ENCODE measurements around the gene APOB.

Gene APOB

DNA sequence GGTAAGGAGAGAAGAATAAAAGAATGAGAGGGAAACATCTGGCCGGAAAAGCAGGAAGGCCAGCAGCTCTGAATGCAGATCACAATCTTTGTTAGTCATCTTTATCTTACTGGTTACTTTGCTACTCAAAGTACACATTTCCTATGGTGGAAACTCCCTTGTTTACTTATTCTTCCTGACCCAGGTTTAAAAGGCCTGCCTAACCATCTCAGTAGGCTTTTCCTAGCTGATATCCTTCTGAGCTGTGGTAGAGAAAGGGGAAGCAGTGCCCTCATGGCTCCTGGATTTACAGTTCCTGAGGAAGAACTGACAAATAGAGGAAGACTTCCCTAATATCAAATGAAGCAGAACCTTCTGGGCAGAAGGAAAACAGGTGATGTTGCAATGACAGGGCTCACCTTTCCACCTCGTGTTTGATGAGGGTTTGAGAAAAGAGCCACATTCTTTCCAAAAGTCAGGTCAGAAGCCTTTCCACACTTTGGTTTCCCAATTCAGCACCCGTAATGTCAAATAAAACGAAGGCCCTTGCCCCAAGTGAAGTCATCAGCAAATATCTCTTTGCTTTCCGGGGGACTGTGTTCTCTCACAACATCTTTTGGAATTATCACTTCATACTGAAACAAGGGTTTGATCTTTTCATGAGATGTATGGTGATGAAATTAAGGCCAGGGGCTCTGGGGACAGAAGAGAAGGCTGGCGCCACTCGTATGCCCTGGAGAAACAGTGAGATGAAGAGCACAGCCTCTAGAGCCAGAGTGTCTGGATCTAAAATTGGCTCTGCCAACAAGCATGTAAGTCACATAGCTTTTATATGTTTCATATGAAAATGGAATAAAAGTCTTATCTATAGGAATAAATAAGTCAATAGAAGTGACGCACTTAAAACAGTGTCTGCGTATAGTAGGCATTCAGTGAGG is 26.7 kb upstream of the APOB start:
- Histone ChIP-seq H3K79me2 (ENCODE audit: insufficient read depth, low read length) (no peaks in the 10 kb centered on the region), H2AFZ (ENCODE audit: low read depth, low read length) (no peak overlapping the region), H3K9ac (ENCODE audit: low read depth, low read length) (no peak overlapping the region), H3K9me3 (ENCODE audit: insufficient read depth, low read length, severe bottlenecking) (no peaks in the 10 kb centered on the region), H3K27ac (ENCODE audit: low read length) (no peak overlapping the region), H3K4me2 (ENCODE audit: insufficient read depth, low read length) (no peak overlapping the region), H4K20me1 (ENCODE audit: insufficient read depth, low read length) (no peaks in the 10 kb centered on the region), H3K27me3 (ENCODE audit: insufficient read depth, low read length, poor library complexity) (no peaks in the 10 kb centered on the region), H3K36me3 (ENCODE audit: insufficient read depth, low read length) (no peaks in the 10 kb centered on the region), H3K4me1 (ENCODE audit: insufficient read depth, low read length) (no peaks in the 10 kb centered on the region), H3K4me3 (ENCODE audit: low read depth in 1 of 2, low read length in 2 of 2) (no peak overlapping the region)
- TF ChIP-seq CTCF (IDR thresholded peaks at IDR 0.05; ENCODE audit: borderline replicate concordance, extremely low read depth, low read length, poor library complexity, severe bottlenecking) (no peak), EZH2 (IDR thresholded peaks at IDR 0.05; ENCODE audit: borderline replicate concordance, low read depth, low read length, severe bottlenecking) (no peak)
- DNase-seq = no peak
- no peak for ATAC-seq (ENCODE audit: insufficient read depth, low read depth)

- Histone ChIP-seq H4K20me1 (ENCODE audit: insufficient read depth, low read length) (no peaks in the 10 kb centered on the region), H3K79me2 (ENCODE audit: insufficient read depth, low read length) (no peaks in the 10 kb centered on the region), H3K4me2 (ENCODE audit: insufficient read depth, low read length) (no peak overlapping the region)
These were observed 26.0 kb upstream of the APOB start for GRCh38 chr2:21069746-21070340.

GRCh38 chr2:21067859-21068537 is 24.1 kb upstream of the APOB start:
- TF ChIP-seq EZH2 (IDR thresholded peaks at IDR 0.05; ENCODE audit: borderline replicate concordance, low read depth, low read length, severe bottlenecking) (no peak), CTCF (IDR thresholded peaks at IDR 0.05; ENCODE audit: borderline replicate concordance, extremely low read depth, low read length, poor library complexity, severe bottlenecking) (no peak)
- H4K20me1 ChIP-seq (ENCODE audit: insufficient read depth, low read length) = no peaks in the 10 kb centered on the region
- no peak for ATAC-seq (ENCODE audit: insufficient read depth, low read depth)
- H3K4me1 ChIP-seq (ENCODE audit: insufficient read depth, low read length) = no peaks in the 10 kb centered on the region
- H3K9ac ChIP-seq (ENCODE audit: low read depth, low read length) = no peak overlapping the region
- no peak overlapping the region for H3K4me3 ChIP-seq (ENCODE audit: low read depth in 1 of 2, low read length in 2 of 2)
- no peak overlapping the region for H3K4me2 ChIP-seq (ENCODE audit: insufficient read depth, low read length)
- H3K79me2 ChIP-seq (ENCODE audit: insufficient read depth, low read length) = no peaks in the 10 kb centered on the region
- no peaks in the 10 kb centered on the region for H3K9me3 ChIP-seq (ENCODE audit: insufficient read depth, low read length, severe bottlenecking)
- H3K36me3 ChIP-seq (ENCODE audit: insufficient read depth, low read length) = no peaks in the 10 kb centered on the region
- H2AFZ ChIP-seq (ENCODE audit: low read depth, low read length) = no peak overlapping the region
- DNase-seq = no peak
- no peaks in the 10 kb centered on the region for H3K27me3 ChIP-seq (ENCODE audit: insufficient read depth, low read length, poor library complexity)
- H3K27ac ChIP-seq (ENCODE audit: low read length) = no peak overlapping the region

More at GRCh38 chr2:21069746-21070340, 26.0 kb upstream of the APOB start:
- Histone ChIP-seq H2AFZ (ENCODE audit: low read depth, low read length) (no peak overlapping the region), H3K4me3 (ENCODE audit: low read depth in 1 of 2, low read length in 2 of 2) (no peak overlapping the region), H3K4me1 (ENCODE audit: insufficient read depth, low read length) (no peaks in the 10 kb centered on the region), H3K27ac (ENCODE audit: low read length) (no peak overlapping the region), H3K36me3 (ENCODE audit: insufficient read depth, low read length) (no peaks in the 10 kb centered on the region), H3K9ac (ENCODE audit: low read depth, low read length) (no peak overlapping the region), H3K27me3 (ENCODE audit: insufficient read depth, low read length, poor library complexity) (no peaks in the 10 kb centered on the region), H3K9me3 (ENCODE audit: insufficient read depth, low read length, severe bottlenecking) (no peaks in the 10 kb centered on the region)
- ATAC-seq (ENCODE audit: insufficient read depth, low read depth) (no peak), DNase-seq (no peak)
- no peak for TF ChIP-seq CTCF (IDR thresholded peaks at IDR 0.05; ENCODE audit: borderline replicate concordance, extremely low read depth, low read length, poor library complexity, severe bottlenecking)
- TF ChIP-seq EZH2 (IDR thresholded peaks at IDR 0.05; ENCODE audit: borderline replicate concordance, low read depth, low read length, severe bottlenecking) = no peak

Measured in DND-41 (cell line).